Osteocyte (in vitro differentiated cells): ENCODE results near the gene TGFBR3. TPM values are rescaled to one million over a fixed set of nuclear protein-coding genes. Genes with fewer than 3 reads are reported as not detected.
A peak's percentile ranks its signal among the peaks of the same experiment; 100 is the strongest.

ENCODE experiments used
- DNase-seq: peaks from one replicate; pipeline ENCODE4 v3.0.0; 2021; ENCODE audit warnings: mixed read lengths; ENCODE audit not compliant: unreplicated experiment; ENCODE audit errors: extremely low spot score
- H3K27ac Mint-ChIP-seq: one replicate; pipeline ENCODE4 v1.8.0; 2021; ENCODE audit warnings: mild to moderate bottlenecking, mixed read lengths; ENCODE audit not compliant: unreplicated experiment
- H3K27me3 Mint-ChIP-seq: one replicate; pipeline ENCODE4 v1.8.0; 2021; ENCODE audit warnings: mixed read lengths; ENCODE audit not compliant: unreplicated experiment
- H3K36me3 Mint-ChIP-seq: one replicate; pipeline ENCODE4 v1.8.0; 2021; ENCODE audit warnings: mixed read lengths; ENCODE audit not compliant: unreplicated experiment
- H3K4me1 Mint-ChIP-seq: one replicate; pipeline ENCODE4 v1.8.0; 2021; ENCODE audit warnings: mixed read lengths; ENCODE audit not compliant: unreplicated experiment
- H3K4me3 Mint-ChIP-seq: one replicate; pipeline ENCODE4 v1.8.0; 2021; ENCODE audit warnings: mild to moderate bottlenecking, moderate library complexity, mixed read lengths; ENCODE audit not compliant: unreplicated experiment
- H3K9me3 Mint-ChIP-seq: one replicate; pipeline ENCODE4 v1.8.0; 2021; ENCODE audit warnings: mixed read lengths; ENCODE audit not compliant: unreplicated experiment
- CTCF ChIP-seq: fragments of 200-600 bp; sonication (generic); IDR thresholded peaks from 2 replicates; pipeline ENCODE4 v1.5.0; 2021; ENCODE audit warnings: antibody characterized with exemption, mild to moderate bottlenecking, moderate library complexity
- total RNA-seq: library from RNA; stranded (reverse); gene quantifications from 2 replicates; pipeline ENCODE4 v1.2.1, GENCODE V29; 2021

TGFBR3 gene
- total RNA-seq, 1 donor from 2014 or later: 14.1 TPM

GRCh38 chr1:91919962-91920361, 34.0 kb upstream of the TGFBR3 start:
- Mint-ChIP-seq H3K9me3 (no peaks in the 10 kb centered on the region), H3K4me3 (no peak overlapping the region)

GRCh38 chr1:91916811-91917460, 31.0 kb upstream of the TGFBR3 start:
- Mint-ChIP-seq H3K27me3 (no peaks in the 10 kb centered on the region), H3K27ac (no peak overlapping the region), H3K4me3 (no peak overlapping the region), H3K36me3 (no peaks in the 10 kb centered on the region), H3K4me1 (peaks cover 19% of the 10 kb centered on the region), H3K9me3 (no peaks in the 10 kb centered on the region)
- DNase-seq: no peak
- no peak for TF ChIP-seq CTCF

More at GRCh38 chr1:91919962-91920361, 34.0 kb upstream of the TGFBR3 start:
- Mint-ChIP-seq H3K27ac (peak overlapping the region; percentile 80), H3K27me3 (no peaks in the 10 kb centered on the region), H3K4me1 (peaks cover 20% of the 10 kb centered on the region), H3K36me3 (no peaks in the 10 kb centered on the region)
- TF ChIP-seq CTCF: no peak
- DNase-seq: no peak

- TF ChIP-seq CTCF: no peak
- no peaks in the 10 kb centered on the region for H3K27me3 Mint-ChIP-seq
- no peak for DNase-seq
- H3K9me3 Mint-ChIP-seq: no peaks in the 10 kb centered on the region
- no peaks in the 10 kb centered on the region for H3K36me3 Mint-ChIP-seq
- H3K4me3 Mint-ChIP-seq: no peak overlapping the region
- peaks cover 19% of the 10 kb centered on the region for H3K4me1 Mint-ChIP-seq
- H3K27ac Mint-ChIP-seq: no peak overlapping the region
These were observed 30.1 kb upstream of the TGFBR3 start for GRCh38 chr1:91916046-91916445.

GRCh38 chr1:91913018-91913417, 27.1 kb upstream of the TGFBR3 start:
- Mint-ChIP-seq H3K27ac (no peak overlapping the region), H3K4me3 (no peak overlapping the region), H3K27me3 (no peaks in the 10 kb centered on the region), H3K36me3 (no peaks in the 10 kb centered on the region), H3K9me3 (no peaks in the 10 kb centered on the region), H3K4me1 (peaks cover 10% of the 10 kb centered on the region)
- no peak for TF ChIP-seq CTCF
- no peak for DNase-seq

- no peaks in the 10 kb centered on the region for H3K36me3 Mint-ChIP-seq
- H3K4me3 Mint-ChIP-seq: no peak overlapping the region
- H3K9me3 Mint-ChIP-seq: no peaks in the 10 kb centered on the region
- H3K4me1 Mint-ChIP-seq: peaks cover 10% of the 10 kb centered on the region
- H3K27me3 Mint-ChIP-seq: no peaks in the 10 kb centered on the region
- DNase-seq: no peak
- no peak for TF ChIP-seq CTCF
- H3K27ac Mint-ChIP-seq: peak overlapping the region; percentile 16
These were observed 26.3 kb upstream of the TGFBR3 start for GRCh38 chr1:91912266-91912665.
